22Rv1 (cell line): ENCODE data around the gene NARS2.
"Not testable (repeated sequence)": the region's sequence is repeated elsewhere in the genome, so short reads cannot be mapped to it uniquely, and the experiment has no call there.

ENCODE experiments used
- ZFX ChIP-seq: fragments of 450-650 bp; IDR thresholded peaks from 2 replicates; pipeline ENCODE4 v1.6.1; 2017; ENCODE audit warnings: antibody characterized with exemption, borderline replicate concordance
- TF ChIP-seq, protein P1 (sequence below): fragments of 450-650 bp; IDR thresholded peaks from 2 replicates; pipeline ENCODE4 v1.5.1; 2017; ENCODE audit warnings: mild to moderate bottlenecking

DNA sequence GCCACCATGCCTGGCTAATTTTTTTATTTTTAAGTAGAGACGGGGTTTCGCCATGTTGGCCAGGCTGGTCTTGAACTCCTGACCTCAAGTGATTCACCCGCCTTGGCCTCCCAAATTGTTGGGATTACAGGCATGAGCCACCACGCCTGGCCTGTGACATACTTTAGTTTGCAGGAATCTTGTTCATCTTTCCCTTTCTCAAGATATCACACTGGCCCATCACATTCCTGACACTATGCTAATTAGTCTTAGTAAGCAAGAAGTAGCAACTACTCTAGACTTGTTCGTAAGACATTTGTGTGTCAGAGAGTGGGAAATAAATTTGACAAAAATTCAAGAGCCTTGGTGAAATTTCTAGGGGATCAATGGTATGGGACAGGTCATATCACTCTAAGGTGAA lies 34.7 kb upstream of the NARS2 start:
- TF ChIP-seq, protein P1, sequence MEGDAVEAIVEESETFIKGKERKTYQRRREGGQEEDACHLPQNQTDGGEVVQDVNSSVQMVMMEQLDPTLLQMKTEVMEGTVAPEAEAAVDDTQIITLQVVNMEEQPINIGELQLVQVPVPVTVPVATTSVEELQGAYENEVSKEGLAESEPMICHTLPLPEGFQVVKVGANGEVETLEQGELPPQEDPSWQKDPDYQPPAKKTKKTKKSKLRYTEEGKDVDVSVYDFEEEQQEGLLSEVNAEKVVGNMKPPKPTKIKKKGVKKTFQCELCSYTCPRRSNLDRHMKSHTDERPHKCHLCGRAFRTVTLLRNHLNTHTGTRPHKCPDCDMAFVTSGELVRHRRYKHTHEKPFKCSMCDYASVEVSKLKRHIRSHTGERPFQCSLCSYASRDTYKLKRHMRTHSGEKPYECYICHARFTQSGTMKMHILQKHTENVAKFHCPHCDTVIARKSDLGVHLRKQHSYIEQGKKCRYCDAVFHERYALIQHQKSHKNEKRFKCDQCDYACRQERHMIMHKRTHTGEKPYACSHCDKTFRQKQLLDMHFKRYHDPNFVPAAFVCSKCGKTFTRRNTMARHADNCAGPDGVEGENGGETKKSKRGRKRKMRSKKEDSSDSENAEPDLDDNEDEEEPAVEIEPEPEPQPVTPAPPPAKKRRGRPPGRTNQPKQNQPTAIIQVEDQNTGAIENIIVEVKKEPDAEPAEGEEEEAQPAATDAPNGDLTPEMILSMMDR = not testable (repeated sequence)
- not testable (repeated sequence) for TF ChIP-seq ZFX
